ENCODE results near the gene RAB42. TPM values are rescaled to one million over a fixed set of nuclear protein-coding genes. Genes with fewer than 3 reads are reported as not detected.
A peak's percentile ranks its signal among the peaks of the same experiment; 100 is the strongest.

RAB42 gene
- total and polyA plus RNA-seq, 2 of the 8 experiments (the other 6 are each of a cell fraction or from before 2014, with no cell fraction given), result 12.5 to 16.6 TPM

DNA sequence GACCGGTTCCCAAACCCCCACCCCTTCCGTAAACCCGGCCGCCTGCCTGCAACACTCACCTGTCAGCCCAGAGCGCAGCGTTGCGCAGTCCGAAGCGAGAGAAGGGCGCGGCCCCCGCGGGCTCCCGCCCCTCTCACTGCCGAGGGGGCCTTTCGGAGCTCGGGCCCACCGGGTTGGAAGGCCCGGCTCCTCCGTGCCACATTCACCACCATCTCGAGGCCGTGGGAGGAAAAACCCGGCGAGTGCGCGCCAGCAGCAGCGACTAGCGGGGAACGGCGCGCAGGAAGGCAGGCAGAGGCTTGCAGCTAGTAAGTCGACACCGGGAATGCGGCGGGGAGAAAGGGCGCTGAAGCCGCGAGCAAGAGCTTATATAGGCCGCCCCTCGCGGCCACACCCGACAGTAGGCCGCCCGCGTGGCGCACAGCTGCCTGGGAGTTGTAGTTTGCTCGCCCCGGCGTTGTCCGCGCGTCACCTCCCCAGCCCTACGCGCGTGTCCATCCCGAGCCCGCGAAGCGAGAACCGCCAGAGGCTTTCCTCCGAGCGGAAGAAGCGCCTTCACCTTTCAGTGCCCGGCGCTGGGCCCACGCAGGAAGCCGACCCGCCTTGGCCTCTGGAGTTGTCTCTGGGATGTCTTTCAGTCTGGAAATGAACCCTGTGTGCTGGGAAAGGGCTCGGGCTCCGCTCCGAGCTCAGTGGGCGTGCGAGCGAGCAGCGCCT lies 10.4 kb upstream of the RAB42 start (continued):
- TF ChIP-seq, protein P1, sequence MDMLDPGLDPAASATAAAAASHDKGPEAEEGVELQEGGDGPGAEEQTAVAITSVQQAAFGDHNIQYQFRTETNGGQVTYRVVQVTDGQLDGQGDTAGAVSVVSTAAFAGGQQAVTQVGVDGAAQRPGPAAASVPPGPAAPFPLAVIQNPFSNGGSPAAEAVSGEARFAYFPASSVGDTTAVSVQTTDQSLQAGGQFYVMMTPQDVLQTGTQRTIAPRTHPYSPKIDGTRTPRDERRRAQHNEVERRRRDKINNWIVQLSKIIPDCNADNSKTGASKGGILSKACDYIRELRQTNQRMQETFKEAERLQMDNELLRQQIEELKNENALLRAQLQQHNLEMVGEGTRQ (IDR thresholded peaks at IDR 0.05; ENCODE audit: low read length), result no peak; the same call in 1 of the 2 replicates
- TF ChIP-seq EGR1 (IDR thresholded peaks at IDR 0.05; ENCODE audit: borderline replicate concordance, low read depth, low read length), result no peak
- no peak for TF ChIP-seq CHD1 (IDR thresholded peaks at IDR 0.05; ENCODE audit: low read depth, low read length)
- TF ChIP-seq GTF2F1 (IDR thresholded peaks at IDR 0.05; ENCODE audit: borderline replicate concordance, low read depth, low read length), result peak; percentile 98
- TF ChIP-seq POLR2AphosphoS5 (IDR thresholded peaks at IDR 0.05; ENCODE audit: low read depth, low read length), result peak; percentile 99
- no peak for TF ChIP-seq FOSL1 (IDR thresholded peaks at IDR 0.05; ENCODE audit: insufficient read depth, low read depth, low read length)
- no peak for TF ChIP-seq MAFK (IDR thresholded peaks at IDR 0.05; ENCODE audit: low read depth, low read length)
- peak; percentile 99 for TF ChIP-seq TBP (IDR thresholded peaks at IDR 0.05; ENCODE audit: low read depth, low read length)
- no peak for TF ChIP-seq NANOG (IDR thresholded peaks at IDR 0.05; ENCODE audit: insufficient read depth, low read depth, low read length, poor library complexity, severe bottlenecking)
- no peak for TF ChIP-seq RXRA (IDR thresholded peaks at IDR 0.05; ENCODE audit: insufficient read depth, low read depth, low read length)
- TF ChIP-seq SP1 (IDR thresholded peaks at IDR 0.05; ENCODE audit: low read depth, low read length), result peak; percentile 77
- TF ChIP-seq, protein P2, sequence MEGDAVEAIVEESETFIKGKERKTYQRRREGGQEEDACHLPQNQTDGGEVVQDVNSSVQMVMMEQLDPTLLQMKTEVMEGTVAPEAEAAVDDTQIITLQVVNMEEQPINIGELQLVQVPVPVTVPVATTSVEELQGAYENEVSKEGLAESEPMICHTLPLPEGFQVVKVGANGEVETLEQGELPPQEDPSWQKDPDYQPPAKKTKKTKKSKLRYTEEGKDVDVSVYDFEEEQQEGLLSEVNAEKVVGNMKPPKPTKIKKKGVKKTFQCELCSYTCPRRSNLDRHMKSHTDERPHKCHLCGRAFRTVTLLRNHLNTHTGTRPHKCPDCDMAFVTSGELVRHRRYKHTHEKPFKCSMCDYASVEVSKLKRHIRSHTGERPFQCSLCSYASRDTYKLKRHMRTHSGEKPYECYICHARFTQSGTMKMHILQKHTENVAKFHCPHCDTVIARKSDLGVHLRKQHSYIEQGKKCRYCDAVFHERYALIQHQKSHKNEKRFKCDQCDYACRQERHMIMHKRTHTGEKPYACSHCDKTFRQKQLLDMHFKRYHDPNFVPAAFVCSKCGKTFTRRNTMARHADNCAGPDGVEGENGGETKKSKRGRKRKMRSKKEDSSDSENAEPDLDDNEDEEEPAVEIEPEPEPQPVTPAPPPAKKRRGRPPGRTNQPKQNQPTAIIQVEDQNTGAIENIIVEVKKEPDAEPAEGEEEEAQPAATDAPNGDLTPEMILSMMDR (IDR thresholded peaks at IDR 0.05; ENCODE audit: control extremely low read depth in 1 of 3, insufficient read depth in 1 of 3, low read depth in 1 of 3, low read length in 3 of 3), result no peak
- 0 out of 2 replicates have a peak, but pooled peaks have one; percentile 26 for TF ChIP-seq YY1 (IDR thresholded peaks at IDR 0.05; ENCODE audit: low read depth, low read length)
- TF ChIP-seq TAF7 (optimal IDR thresholded peaks at IDR 0.05; ENCODE audit: borderline replicate concordance, low read depth, low read length), result peak; percentile 99
- TF ChIP-seq ZNF274 (IDR thresholded peaks at IDR 0.05; ENCODE audit: borderline replicate concordance, extremely low read depth, low read length), result no peak
- TF ChIP-seq SAP30 (IDR thresholded peaks at IDR 0.05; ENCODE audit: insufficient read depth, insufficient replicate concordance, low read length), result no peak
- TF ChIP-seq BRCA1 (IDR thresholded peaks at IDR 0.05; ENCODE audit: low read depth, low read length), result no peak
- TF ChIP-seq SIRT6 (IDR thresholded peaks at IDR 0.05; ENCODE audit: low read length), result no peak
- peak; percentile 75 for TF ChIP-seq TEAD4 (IDR thresholded peaks at IDR 0.05; ENCODE audit: low read depth, low read length)
- TF ChIP-seq EZH2 (IDR thresholded peaks at IDR 0.05; ENCODE audit: low read depth, low read length, severe bottlenecking), result no peak
- TF ChIP-seq HDAC2 (IDR thresholded peaks at IDR 0.05; ENCODE audit: borderline replicate concordance in 1 of 2, low read depth in 2 of 2, low read length in 2 of 2), result peak in 1 of 2 experiments; percentile 20; a peak in 1 of 4 replicates
